Eye (tissue), 1 donor: ENCODE measurements around the gene ACVR2B.

Experiments
- DNase-seq: peaks from one replicate; pipeline ENCODE4 v3.0.0-alpha.2; 2015

Gene ACVR2B

GRCh38 chr3:38458796-38459498 lies 5.3 kb downstream of the ACVR2B start:
- no peak for DNase-seq

GRCh38 chr3:38459499-38460048 lies 5.9 kb downstream of the ACVR2B start:
- no peak for DNase-seq

- peak; percentile 43 for DNase-seq
Measured at GRCh38 chr3:38460377-38461270, 6.9 kb downstream of the ACVR2B start.

- no peak for DNase-seq
Measured at GRCh38 chr3:38465588-38466154, 12.0 kb downstream of the ACVR2B start.

- DNase-seq: no peak
Measured at GRCh38 chr3:38468765-38469164, 15.1 kb downstream of the ACVR2B start.

- peak; percentile 23 for DNase-seq
Measured at GRCh38 chr3:38469852-38470251, 16.2 kb downstream of the ACVR2B start.

- no peak for DNase-seq
Measured at GRCh38 chr3:38471260-38471857, 17.7 kb downstream of the ACVR2B start.

- DNase-seq: no peak
Measured at GRCh38 chr3:38472342-38472741, 18.7 kb downstream of the ACVR2B start.

- DNase-seq: no peak
Measured at GRCh38 chr3:38473229-38473628, 19.5 kb downstream of the ACVR2B start.

GRCh38 chr3:38474928-38475605 lies 21.4 kb downstream of the ACVR2B start:
- no peak for DNase-seq

GRCh38 chr3:38475716-38476115 lies 22.0 kb downstream of the ACVR2B start:
- DNase-seq: no peak

- DNase-seq: no peak
Measured at GRCh38 chr3:38476157-38476756, 22.6 kb downstream of the ACVR2B start.

- DNase-seq: no peak
Measured at GRCh38 chr3:38477057-38477820, 23.5 kb downstream of the ACVR2B start.

- DNase-seq: no peak
Measured at GRCh38 chr3:38477839-38478450, 24.3 kb downstream of the ACVR2B start.

GRCh38 chr3:38478901-38479300 lies 25.2 kb downstream of the ACVR2B start:
- DNase-seq: no peak

- DNase-seq: peak; percentile 85
Measured at GRCh38 chr3:38479431-38480092, 25.9 kb downstream of the ACVR2B start.

- DNase-seq: no peak
Measured at GRCh38 chr3:38480093-38480445, 26.4 kb downstream of the ACVR2B start.

- DNase-seq: no peak
Measured at GRCh38 chr3:38480930-38481329, 27.2 kb downstream of the ACVR2B start.

GRCh38 chr3:38482951-38483350 lies 29.3 kb downstream of the ACVR2B start:
- DNase-seq: no peak

GRCh38 chr3:38487323-38487722 lies 33.6 kb downstream of the ACVR2B start:
- DNase-seq: no peak
